GM21529 (cell line): Measurements from ENCODE around the gene GLIS2.

Experiments used
- ATAC-seq: cut with Tn5 transposase; IDR thresholded peaks from one replicate; pipeline ENCODE4 v1.9.1; 2021; ENCODE audit not compliant: unreplicated experiment

The GLIS2 gene

DNA sequence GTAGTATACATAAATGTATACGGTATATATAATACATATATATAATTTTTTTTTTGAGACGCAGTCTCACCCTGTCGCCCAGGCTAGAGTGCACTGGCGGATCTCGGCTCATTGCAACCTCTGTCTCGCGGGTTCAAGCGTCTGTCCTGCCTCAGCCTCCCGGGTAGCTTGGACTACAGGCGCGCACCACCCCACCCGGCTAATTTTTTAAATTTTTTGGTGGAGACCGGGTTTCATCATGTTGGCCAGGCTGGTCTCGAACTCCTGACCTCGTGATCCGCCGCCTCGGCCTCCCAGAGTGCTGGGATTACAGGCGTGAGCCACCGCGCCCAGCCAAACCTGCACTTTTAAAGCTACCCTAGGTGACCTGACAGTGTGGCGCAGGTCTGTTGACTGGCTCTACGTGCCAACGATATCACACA lies 34.5 kb downstream of the GLIS2 start:
- ATAC-seq: no peak

DNA sequence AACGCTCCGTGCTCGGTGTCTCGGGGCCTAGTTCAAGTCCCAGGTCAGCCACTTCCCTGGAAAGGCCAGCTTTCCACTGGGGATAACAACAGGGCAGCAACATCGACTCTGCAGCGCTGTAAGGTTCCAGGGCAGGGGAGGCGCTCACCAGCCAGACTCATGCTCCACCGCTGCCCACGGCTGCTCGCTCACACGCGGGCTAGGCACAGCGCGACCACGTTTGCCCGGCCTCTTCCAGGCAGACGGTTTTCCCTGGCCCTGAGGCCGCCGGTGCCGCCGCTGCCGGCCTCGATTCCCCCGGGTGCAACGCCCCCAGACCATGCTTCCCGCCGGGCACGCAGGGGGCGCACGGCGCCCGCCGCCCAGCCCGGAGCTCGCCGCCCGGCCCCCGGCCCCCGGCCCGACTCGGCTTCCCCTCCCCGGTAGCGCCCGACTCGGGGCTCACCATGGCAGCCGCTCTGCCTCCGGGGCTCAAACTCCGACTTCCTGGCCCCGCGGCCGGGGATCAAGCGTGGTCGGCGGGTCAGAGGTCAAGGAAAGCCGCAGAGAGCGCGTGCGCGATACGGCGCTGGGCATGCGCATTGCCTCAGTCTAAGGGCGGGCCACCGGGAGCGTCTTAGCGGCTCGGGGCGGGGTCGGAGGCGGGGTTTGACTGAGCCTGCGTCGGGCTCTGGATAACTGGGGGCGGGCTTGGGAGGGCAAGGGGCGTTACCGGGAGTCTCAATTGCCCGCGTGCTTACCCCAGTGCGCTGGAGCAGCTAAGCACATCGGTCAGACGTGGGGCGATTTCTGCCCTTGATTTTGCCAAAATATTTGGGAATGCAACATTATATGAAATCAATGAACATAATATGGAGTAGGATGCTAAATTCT lies 35.2 kb downstream of the GLIS2 start, which contains the start of gene PAM16:
PAM16 (minus strand) TSS at position 535 of the 873 bp plus-strand sequence; CDS start at position 448, 87 bp downstream.
- ATAC-seq: peak; percentile 88

DNA sequence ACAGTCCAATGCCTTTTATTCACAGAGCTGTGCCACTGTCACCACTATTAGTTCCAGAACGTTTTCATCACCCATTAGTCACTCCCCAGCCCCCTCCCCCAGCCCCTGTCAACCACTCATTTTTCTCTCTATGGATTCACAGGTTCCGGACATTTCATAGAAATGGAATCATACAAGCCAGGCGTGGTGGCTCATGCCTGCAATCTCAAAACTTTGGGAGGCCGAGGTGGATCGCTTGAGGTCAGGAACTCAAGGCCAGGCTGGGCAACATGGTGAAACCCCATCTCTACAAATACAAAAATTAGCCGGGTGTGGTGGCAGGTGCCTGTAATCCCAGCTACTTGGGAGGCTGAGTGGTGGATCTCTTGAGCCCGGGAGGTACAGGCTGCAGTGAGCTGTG lies 36.0 kb downstream of the GLIS2 start:
- ATAC-seq: no peak

DNA sequence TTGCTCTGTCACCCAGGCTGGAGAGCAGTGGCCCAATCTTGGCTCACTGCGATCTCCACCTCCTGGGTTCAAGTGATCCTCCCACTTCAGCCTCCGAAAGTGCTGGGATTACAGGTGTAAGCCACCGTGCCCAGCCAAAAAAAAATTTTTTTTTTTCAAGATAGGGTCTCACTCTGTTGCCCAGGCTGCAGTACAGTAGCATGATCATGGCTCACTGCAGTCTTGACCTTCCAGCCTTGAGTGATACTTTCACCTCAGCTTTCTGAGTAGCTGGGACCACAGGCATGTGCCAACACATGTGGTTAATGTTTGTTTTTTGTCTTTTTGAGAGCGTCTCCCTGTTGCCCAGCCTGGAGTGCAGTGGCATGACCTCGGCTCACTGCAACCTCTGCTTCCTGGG lies 37.0 kb downstream of the GLIS2 start:
- no peak for ATAC-seq

DNA sequence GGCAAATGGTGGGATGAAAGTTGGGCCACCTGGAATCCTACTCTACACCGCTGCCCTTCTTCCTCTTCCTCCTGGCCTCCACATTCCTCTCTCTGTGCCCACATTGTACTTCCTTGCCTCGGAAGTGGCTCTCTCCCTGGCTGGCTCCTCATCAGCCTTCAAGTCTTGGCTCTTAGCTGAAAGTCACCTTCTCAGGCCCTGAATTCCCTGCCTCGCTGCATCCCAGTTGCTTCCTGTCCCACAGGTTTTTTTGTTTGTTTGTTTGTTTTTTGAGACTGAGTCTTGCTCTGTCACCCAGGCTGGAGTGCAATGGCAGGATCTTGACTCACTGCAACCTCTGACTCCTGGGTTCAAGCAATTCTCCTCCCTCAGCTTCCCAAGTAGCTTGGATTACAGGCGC lies 37.8 kb downstream of the GLIS2 start:
- no peak for ATAC-seq

DNA sequence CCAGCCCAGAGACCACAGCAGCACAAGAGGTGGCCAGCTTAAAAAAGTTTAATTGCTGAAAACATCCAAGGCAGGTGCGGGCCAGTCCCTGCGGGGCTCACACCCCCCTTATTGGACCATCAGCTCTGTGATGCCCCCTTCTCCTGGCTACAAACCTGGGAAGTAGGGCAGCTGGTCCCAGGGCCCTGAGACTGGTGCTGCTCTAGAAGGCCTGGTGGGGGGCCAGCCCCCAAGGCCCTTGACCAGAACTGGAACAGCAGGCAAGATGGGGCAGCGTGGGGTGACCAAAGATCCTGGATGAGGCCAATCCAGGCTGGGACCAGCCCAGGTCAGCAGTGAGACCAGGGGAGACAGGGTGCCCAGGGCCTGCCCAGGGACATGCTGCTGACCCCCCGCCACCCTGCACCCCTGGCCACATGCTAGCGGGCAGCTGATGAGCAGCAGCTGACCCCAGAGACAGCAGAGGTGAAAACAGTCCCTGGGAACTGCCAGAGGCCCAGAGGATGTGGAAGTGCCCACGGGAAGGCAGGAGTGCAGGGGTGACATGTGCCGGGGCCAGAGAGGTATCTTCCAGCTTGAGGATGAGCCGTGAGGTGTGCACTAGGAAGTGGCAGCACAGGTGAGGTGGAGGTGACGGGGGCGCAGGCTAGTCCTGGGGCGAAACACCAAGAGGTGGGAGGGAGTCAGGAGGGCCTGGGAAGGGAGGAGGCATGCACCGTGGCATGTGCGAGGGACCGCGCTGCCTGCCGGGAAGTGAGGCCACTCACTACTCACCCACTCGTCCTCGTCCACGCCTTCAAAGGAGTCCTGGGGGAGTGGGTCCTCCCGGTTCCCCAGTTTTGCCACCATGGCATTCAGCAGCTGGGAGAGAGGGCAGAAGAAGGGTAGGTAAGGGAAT lies 38.9 kb downstream of the GLIS2 start:
- no peak for ATAC-seq

DNA sequence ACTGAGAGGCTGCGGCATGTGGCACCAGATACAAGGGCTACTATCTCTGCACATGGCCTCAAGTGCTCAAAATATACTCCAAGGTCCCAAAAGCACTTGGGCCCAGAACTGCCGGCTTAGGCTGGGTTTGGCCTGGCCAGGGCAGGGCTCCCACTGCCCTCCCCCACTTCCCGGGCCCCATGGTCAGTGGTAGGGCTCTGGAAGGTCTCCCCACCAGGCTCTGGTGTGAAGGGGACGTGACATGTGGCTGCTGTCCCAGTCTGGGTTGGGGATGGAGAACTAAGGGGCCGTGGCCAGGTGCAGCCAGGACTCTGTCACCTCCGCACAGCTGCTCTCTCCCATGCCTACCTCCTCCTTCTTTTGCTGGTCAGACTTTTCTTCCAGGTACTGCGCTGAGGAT lies 41.0 kb downstream of the GLIS2 start:
- ATAC-seq: no peak

DNA sequence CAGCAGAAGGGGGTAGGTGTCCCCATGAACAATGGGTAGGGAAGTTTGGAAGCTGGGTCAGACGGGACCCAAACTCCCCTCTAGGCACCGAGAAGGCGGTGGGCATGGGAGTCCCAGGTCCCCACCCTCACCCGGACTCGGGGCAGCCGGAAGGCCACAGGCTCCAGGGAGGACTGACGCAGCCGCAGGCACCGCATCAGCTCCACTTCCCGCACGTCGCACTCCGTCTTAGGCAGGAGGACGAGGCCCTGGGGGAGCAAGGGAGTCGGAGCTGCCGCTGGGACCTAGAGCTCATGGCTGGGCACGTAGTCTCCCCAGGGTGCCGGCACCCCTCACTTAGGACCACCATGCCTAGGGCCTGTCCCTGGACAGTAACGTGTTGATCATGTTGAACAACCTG lies 42.4 kb downstream of the GLIS2 start:
- ATAC-seq: no peak

DNA sequence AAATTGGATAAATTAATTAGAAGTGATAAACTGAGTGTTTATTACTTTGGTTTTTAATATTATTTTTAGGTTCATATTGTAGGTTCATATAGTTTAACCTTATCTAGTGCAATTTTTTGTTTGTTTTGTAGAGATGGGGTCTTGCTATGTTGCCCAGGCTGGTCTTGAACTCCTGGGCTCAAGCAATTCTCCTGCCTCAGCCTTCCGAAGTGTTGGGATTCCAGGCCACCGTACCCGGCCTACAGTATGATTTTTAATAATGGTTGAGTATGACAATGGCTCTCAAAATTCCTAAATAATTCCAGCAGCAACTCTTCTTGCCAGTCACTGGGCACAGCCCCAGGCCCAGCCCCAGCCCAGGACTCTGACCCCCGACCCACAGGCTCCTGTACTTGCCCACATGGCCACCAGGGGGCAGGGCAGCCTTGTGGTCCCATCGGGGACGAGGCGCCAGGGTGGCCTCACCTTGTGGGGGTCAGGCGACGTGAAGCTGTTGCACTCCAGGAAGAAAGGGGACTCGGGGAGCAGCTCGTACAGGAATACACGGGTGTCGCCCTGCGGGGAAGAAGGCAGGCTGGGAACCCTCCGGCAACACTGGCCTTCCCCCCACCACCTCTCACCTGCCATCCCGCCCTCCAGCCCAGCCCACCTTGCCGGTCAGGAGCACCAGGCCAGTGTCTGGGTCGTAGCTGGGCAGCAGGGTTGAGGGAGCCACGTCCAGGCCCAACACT lies 43.1 kb downstream of the GLIS2 start:
- ATAC-seq: no peak

DNA sequence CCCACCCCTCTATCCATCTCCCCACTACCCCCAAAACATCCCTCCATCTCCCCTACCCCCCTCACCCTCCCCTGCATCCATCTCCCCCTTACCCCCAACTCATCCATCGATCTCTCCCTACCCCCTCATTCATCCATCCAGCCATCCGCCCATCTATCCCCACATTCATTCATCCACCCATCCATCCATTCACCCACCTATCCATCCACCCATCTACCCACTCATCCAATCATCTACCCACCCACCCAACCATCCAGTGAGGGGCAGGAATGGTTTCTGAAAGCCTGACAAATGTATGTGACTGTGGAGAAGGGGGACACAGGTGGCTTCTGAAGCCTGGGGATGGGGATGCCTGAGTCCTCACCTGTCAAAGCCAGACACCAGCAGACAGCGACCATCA lies 44.0 kb downstream of the GLIS2 start:
- no peak for ATAC-seq

DNA sequence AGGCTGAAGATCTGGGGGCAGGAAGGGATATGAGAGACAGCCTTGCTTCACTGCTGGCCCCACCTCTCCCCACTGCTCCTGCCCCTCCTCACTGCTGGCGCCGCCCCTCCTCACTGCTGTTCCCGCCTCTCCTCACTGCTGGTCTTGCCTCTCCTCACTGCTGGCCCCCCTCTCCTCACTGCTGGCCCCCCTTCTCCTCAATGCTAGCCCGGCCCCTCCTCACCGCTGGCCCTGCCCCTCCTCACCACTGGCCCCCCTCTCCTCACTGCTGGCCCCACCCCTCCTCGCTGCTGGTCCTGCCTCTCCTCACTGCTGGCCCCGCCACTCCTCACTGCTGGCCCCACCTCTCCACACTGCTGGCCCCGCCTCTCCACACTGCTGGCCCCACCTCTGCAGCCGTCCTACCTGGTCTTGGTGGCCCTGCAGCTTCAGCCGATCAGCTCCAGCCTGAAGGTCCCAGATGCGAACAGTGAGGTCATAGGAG lies 44.7 kb downstream of the GLIS2 start:
- ATAC-seq: no peak

DNA sequence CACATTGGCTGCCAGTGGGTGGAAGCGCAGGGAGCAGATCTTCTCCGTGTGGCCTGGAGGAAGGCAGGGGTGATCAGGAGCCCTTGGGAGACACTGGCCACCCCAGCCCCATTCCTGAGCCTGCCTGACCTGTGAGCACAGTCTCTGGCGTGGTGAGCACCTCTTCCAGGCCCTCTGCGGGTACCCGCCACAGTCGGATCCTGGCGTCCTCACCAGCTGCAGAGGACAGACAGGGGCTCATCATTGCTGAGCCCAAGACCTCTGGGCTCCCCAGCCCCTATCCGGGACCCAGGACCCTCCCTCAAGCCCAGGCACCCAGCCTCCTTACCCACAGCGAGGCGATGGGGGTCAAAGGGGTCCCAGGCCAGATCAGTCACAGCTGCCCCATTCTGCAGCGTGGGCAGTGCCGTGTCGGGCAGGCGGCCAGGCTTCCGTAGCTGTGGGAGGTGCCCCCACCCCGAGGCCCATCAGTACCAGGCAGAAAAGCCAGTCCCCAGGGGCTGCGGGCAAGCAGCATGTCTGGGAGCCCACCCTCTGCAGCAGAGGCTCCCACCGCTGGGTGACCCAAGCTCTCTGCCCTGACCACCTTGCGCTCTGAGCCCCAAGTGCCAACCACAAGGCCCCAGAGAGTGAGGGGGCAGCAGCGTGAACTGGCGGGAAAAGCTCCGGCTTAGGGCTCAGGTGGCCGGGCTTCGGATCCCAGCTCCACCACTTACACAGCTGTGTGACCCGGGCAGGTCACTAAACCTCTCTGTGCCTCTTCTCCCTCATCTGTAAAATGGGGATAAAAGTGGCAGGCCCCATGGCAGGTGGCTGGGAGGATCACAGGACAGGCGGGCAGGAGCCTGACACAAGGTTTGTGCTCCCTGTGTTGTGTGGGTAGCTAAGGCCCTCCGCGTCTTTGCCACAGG lies 45.4 kb downstream of the GLIS2 start:
- ATAC-seq: no peak

DNA sequence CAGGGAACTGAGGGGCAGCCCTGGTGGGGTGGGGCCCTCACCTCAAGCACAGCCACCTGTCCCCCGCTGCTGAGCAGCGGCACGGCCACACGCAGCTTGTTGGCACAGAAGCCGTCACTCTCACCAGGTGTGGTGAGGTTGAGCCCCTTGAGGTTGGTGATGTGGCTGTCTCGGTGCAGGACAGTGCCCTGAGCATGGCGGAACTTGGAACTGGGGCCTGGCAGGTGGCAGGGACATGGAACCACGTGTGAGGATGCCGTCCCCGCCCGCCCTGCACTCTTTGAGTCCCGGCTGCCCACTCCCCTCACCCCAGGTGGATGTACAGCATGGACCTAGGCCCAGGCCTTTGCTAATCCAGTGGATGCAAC lies 46.1 kb downstream of the GLIS2 start:
- no peak for ATAC-seq

DNA sequence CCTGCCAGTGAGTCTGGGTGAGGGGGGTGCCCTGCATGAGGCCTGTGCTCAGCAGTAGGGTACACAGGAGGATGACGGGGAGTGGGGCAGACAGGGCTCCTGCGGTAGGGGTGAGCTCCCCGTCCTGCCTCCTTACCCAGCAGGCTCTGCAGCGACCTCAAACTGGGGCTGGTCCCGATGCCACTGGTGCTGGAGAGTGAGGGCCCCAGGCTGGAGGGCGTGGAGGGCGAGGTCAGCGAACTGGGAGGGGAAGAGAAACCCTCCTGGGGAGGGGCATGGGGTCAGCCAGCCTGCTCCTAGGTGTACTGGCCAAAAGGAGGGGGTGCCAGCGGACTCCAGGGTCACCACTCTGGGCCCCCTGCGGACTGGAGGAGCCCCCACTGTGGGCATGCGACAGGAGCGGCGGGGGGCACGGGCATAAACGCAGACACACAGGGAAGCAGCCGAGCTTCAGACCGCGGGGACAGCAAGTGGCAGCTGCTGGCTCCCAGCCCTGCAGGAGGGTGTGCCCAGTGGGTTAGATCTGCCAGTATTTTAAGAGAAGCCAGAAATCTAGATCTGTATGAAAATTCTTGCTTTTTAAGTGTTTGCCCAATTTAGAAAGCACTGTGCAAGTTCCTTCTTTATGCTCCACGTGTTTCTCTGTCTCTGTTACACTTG lies 46.7 kb downstream of the GLIS2 start:
- no peak for ATAC-seq

DNA sequence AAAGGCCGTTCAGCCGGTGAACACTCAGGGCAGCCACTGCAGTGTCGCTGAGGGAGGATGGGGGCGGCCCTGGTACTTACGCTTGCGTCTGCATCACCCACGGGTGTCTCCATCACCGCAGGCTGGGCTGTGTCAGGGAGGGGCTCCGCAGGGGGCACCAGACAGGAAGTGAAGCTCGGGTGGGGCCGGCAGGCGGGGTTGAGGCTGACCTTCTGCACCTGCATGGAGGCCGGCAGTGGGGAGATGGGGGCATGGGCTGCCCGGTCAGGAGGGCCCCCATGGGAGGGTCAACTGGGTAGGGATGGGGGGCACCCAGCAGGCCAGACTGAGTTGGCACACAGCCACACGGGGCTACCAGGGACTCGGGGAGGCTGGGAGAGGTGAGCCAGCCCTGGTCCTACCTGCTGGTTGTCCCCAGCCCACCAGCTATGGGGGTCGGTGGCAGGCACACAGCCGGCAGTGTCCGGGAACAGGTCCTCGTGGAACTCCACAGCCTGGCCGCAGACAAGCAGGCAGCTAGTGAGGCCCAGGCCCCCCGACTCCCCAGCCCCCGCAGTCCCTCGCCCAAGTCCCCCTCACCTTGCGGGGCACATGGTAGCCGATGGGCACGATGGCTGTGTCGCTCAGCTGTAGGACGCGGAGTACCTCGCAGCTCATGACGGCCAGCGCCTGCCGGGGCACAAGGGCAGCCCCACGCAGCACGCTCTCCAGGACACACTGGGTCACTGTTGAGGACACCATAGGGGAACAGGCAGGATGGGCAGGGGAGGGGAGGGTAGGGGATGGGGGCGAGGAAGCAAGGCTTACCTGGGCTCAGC lies 48.5 kb downstream of the GLIS2 start:
- no peak for ATAC-seq

DNA sequence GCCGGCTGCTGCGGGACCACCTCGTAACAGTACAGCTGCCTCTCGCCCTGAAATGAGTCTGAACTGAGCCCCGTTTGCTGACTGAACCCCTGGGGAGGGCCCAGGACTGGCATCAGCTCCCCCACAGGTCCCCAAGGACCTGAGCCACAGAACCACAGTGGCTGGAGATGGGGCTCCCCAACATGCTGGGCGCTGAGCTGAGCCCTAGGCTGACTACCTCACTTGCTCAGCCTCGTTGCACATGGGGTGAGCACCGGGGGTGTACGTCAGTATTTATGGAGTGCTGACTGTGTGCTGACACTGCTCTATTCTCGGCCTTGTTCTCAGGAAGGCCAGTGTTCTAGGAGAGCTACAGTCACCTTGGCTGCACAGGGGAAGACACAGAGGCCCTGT lies 49.1 kb downstream of the GLIS2 start:
- peak; percentile 73 for ATAC-seq

DNA sequence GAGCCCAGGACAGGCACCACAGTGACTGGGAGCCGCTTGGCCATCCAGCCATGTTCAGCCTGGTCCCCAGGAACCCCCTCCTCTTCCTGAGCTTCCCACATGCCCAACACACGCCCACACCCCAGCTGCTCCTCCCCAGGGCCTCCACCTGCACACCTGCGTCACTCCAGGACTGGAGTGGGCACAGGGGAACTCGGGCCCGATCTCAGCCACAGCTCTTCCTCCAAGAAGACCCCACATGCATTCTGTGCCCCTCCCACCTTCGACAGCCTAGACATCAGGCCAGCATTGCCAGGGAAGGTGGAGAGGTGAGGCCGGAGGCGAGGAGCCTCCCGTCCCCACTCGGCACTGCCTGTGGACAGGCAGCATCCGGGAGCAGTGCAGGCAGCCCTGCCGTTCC lies 49.7 kb downstream of the GLIS2 start:
- no peak for ATAC-seq

DNA sequence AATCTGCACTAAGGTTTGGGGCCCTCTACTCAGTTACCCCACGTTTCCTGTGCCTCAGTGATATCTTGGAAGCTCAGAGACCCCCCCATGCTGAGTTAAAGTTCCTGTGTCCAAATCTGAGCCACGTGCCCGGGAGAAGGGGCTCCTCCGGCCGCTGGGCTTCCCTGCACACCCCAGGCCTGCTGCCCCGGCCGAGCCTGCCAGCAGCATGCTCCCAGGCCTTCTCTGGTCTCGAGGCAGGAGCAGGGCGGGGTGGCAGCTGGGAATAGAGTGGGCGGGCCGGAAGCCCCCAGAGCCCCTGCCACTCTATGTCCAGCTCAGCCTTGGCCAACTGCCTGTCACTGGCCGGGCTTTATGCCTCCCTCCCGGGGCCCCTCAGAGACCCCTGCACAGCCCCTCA lies 50.1 kb downstream of the GLIS2 start:
- ATAC-seq: no peak

DNA sequence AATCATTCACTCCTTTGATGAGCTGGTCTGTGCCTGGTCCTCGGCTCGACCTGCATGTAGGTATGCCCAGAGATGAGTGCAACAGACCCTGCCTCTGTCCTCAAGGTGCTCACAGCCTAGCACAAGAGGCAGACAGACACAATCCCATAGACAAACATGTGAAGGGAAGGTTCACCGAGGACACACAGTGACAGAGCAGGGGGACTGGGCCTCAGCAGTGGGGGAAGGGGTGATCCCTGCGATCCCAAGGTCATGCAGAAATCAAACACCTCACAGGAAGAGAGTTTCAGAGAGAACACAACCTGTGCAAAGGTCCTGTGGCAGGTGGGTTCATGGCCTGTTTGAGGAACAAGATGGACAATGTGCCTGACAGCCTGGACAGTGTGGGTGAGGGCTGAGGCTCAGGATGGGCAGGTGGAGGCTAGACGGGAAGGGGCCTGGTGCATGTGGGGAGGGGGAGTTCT lies 51.6 kb downstream of the GLIS2 start:
- ATAC-seq: no peak
